Pulmonary artery endothelial cell (primary cell): ENCODE results near the gene DDX27. TPM values are rescaled to one million over a fixed set of nuclear protein-coding genes. Genes with fewer than 3 reads are reported as not detected.
"Not testable (repeated sequence)": the region's sequence is repeated elsewhere in the genome, so short reads cannot be mapped to it uniquely, and the experiment has no call there.

Source experiments
- DNase-seq: peaks from one replicate; pipeline ENCODE4 v3.0.0-alpha.2; 2011; ENCODE audit warnings: low read depth, low spot score
- total RNA-seq: library from RNA; depleted of rRNA; stranded (reverse); fragments of >200 nt; gene quantifications from 2 replicates; pipeline ENCODE4 v1.2.3, GENCODE V29; 2014

Gene DDX27, protein sequence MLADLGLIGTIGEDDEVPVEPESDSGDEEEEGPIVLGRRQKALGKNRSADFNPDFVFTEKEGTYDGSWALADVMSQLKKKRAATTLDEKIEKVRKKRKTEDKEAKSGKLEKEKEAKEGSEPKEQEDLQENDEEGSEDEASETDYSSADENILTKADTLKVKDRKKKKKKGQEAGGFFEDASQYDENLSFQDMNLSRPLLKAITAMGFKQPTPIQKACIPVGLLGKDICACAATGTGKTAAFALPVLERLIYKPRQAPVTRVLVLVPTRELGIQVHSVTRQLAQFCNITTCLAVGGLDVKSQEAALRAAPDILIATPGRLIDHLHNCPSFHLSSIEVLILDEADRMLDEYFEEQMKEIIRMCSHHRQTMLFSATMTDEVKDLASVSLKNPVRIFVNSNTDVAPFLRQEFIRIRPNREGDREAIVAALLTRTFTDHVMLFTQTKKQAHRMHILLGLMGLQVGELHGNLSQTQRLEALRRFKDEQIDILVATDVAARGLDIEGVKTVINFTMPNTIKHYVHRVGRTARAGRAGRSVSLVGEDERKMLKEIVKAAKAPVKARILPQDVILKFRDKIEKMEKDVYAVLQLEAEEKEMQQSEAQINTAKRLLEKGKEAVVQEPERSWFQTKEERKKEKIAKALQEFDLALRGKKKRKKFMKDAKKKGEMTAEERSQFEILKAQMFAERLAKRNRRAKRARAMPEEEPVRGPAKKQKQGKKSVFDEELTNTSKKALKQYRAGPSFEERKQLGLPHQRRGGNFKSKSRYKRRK
- total RNA-seq, result 27.0 and 37.5 TPM in 2 replicates

DNA sequence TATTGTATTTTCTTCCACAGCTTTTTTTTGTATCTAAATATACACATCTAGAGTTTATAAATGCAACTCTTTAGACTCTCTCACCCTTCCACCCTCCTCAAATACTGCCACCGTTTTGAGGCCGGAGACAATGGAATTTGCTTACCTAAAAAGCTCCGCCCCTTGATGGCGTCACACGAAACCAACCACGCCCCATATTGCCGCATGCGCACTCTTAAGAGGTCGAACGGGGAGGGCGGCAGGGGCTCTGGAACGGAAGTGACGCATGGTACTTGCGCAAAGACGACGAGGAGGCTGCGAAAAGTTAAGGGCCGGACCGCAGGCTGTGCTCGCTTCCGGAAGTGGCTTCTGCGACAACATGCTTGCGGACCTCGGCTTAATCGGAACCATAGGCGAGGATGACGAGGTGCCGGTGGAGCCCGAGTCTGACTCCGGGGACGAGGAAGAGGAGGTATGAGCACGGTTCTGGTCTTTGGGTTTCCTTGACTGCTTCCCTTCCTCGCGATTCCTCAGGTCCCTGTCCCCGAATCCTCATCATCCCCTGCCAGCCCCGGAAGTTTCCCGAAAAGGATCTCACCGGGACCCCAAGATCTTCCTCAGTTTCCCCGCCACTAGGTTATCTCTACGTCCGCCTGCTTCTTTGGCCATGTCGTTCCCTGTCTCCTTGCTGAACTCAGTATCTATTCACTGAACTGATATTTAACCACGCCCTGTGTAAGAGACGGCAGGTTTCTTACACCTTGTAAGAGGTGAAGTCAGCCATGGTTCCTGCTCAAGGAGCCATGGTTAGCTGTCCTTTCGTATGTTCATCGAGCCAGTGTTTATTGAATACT lies at the start of gene DDX27:
Gene DDX27, plus strand, starts transcription at position 326 of the 833 bp plus-strand sequence. Its CDS starts 33 bp downstream, at position 359.
- peak; percentile 93 for DNase-seq

DNA sequence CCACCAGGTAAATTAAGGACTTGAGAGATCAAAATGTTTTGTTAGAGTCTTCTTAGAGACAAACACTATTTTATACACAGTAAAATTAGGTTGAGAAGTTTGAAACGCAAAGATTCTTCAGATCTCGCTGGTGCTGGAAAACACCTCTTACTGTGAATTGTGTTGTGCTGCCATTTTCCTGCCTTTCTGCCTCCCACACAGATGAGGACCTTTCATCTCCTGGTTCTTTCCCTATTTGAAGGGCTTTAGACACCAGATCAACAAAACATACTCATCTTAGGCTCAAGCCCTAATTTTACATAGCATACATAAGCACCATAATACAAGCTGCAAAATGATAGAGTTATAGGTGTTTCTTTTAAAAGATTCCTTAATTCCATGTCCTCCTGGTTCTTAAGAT lies 49.7 kb upstream of the DDX27 start:
- DNase-seq, result no peak

DNA sequence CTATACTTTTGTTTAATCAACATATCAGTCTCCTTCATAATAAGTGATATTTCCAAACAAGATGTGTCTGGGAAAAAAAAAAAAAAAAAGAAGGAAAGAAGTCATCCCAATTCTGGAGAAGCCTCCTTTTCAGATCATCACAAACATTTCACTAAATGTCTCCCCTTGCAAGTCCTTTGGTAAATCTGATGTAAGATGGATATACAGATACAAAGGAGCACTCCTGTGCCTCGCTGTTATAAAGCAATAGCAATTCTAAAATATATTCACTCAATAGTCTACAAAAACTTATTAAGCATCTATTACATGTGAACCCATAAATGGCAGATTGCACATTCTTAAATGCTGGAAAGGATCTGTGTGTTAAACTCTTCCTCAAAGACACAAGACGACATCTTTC lies 48.5 kb upstream of the DDX27 start:
- no peak for DNase-seq

DNA sequence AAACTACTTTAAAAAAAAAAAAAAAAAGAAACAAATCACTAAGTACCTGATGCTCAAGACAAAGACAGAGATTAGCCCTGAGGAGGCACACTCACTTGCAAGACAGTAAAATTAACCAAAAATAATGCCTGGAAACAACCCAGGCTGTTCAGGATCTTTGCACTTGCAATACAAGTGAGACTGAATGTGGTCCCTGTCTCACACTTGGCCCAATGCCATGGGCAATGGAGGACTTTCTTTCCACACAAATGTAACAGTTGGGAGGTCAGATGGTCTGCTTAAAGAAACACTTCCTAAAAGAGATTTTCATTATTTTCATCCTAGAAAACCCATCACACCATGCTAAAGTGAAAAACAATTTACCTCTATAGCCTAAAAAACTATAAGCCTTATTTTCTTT lies 47.3 kb upstream of the DDX27 start:
- DNase-seq, result no peak

DNA sequence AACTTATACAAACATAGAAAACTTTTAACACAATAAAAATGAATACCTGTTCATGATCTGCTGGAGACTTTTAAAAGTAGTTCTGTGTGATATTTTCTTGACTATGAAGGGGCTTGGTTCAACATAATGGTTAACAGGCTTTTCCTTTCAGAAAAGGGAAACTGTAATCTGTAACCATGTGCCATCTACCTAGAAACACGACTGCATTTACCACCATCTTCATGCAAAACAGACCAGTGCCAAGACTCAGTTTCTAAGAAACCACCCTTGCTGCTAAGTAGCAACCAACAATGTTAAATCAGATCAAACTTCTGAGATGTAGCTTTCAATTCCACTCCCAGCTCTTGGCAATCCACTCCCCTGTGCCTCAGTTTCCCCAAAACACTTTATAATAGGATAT lies 46.8 kb upstream of the DDX27 start:
- no peak for DNase-seq

DNA sequence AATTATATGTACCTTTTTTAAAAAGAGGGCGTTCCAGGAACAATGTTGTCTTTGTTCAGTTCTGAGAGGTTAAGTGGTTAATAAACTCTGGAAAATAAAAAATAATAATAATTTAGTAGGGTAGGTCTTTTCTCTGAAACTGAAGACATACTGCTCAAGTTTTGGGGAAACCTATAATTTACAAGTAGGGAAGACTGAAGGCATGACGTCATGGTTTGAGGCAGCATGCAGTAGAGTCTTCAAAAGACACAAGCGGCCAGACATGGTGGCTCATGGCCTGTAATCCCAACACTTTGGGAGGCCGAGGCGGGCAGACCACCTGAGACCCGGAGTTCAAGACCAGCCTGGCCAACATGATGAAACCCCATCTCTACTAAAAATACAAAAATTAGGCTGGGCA lies 45.0 kb upstream of the DDX27 start:
- DNase-seq, result no peak

DNA sequence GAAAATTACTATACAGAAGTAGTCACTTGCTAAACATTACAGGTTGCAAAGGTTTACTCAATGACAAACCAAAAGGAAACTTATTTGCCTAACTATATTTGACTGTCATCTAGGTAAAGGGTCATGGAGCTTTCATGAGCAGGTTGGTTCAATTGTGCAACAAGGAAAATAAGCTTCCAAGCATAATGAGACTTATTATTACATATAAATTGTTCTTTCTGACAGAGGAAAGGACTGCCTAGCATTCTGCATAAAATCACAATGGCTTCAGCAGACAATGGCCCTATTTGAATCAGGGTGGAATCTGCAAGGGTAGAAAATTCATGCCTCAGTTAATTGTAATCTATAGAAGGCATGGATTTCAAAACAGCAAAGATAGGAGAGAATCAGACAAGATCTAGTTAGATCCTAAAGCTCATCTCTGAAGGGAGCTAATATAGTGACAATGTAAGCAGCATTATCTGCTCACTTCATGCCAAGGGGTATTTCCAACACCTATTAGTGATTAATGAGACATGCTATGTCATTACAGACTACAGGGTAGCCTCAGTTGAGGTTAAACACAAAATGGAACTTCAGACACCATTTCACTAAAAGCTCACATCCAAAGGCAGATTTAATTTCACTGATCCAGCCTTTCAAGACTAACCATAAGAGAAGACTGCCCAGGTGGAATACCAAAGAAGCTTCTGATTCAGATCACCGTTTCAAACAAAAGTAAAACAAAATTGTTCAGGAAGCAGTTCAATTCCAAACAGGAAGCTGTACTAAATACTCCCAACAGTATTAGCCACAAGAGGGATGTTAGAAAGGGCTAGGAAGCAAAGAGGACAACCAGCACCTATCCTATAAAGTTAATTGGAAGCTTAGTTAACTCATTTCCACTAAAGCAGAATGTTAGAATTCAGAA lies 39.6 kb upstream of the DDX27 start:
- no peak for DNase-seq

DNA sequence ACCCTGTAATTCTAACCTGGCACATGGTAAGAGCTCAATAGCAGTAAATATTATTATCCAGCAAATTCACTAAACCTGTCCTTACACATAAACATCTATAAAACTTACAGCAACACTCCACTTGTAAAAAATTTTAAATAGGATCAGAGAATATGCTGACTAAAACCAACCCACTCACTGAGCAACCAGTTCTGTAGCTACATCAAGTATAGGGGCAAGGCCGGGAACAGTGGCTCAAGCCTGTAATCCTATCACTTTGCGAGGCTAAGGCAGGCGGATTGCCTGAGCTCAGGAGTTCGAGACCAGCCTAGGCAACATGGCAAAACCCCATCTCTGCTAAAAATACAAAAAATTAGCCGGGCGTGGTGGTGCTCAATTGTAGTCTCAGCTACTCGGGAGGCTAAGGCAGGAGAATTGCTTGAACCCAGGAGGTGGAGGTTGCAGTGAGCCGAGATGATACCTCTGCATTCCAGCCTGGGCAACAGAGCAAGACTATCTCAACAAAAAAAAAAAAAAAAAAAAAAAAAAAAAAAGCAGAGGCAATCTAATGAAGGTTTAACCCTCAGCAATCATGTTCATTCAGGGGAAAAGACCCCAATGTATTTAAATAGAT lies 37.8 kb upstream of the DDX27 start:
- no peak for DNase-seq

DNA sequence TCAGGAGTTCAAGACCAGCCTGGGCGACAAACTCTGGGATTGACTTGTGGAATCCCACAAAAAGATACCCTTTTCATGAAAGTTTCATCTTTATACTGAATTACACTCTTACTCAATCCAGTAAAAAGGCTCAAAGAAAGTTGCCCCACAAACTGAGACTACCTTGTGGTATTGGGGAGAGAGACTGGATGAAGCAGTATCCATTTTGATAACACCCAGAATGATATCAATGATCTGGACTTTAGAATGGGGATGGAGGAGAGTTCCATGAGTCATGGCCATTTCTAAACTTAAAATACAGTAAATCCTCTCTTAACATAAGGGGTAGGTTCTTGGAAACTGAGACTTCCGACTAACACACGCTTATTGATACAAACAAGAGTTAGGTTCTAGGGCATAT lies 35.8 kb upstream of the DDX27 start:
- no peak for DNase-seq

DNA sequence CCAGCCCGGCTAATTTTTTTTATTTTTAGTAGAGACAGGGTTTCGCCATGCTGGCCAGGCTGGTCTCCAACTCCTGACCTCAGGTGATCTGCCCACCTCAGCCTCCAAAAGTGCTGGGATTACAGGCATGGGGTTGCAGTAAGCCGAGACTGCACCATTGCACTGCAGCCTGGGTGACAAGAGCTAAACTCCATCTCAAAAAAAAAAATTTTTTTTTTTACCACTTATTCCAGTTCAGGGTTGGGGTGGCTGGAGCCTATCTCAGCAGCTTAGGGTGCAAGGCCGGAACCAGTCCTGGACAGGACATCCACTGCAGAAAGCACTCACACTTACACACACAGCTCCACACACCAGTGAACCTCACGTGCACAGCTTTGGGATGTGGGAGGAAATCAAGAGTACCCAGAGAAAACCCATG lies 35.1 kb upstream of the DDX27 start:
- not testable (repeated sequence) for DNase-seq

DNA sequence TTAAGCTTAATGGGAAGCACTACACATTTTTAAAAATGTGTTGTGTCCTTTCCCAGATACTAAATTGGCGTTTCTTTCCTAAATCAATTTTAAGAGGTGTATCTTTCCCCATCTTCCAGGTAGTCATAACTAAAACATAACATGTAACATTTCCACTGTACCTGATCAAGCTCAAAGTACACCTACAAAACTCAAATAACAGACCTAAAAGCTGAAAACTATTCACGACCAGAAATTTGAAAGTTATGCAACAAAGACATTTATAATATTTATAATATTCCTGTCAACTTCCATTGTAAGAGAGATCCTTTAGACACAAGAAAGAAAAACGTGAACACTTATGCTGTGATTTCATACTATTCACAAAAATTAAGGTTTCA lies 34.5 kb upstream of the DDX27 start:
- DNase-seq, result no peak

DNA sequence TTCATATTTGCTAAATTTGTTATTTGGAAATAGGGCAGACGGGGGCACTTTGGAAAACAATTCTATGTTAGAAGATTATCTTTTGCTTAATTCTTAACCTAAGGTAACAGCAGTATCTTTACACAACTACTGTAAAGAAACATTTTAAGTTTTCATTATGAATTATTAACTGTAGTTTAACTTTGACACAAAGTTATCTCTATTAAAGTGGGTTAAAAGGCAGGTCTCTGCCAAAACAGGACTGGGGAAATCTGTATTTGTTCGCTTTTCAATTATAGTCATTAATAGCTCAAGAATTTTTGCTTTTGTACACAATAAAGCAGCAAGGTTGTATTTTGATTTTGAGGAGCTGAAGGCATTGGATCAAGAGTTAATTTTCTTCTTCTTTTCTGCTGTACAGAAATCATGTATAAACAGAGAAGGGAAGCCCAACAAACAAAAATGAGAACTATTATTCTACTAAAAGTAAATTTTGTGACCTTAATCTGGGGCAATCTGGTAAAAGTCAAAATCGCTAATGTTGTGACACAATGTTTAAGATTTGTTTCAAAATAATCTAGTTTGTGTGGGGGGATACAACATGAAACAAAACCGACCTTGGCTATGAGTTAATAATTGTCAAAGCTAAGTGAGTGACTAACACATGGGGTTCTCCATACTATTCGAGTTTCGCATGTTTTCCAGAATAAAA lies 34.0 kb upstream of the DDX27 start:
- no peak for DNase-seq

DNA sequence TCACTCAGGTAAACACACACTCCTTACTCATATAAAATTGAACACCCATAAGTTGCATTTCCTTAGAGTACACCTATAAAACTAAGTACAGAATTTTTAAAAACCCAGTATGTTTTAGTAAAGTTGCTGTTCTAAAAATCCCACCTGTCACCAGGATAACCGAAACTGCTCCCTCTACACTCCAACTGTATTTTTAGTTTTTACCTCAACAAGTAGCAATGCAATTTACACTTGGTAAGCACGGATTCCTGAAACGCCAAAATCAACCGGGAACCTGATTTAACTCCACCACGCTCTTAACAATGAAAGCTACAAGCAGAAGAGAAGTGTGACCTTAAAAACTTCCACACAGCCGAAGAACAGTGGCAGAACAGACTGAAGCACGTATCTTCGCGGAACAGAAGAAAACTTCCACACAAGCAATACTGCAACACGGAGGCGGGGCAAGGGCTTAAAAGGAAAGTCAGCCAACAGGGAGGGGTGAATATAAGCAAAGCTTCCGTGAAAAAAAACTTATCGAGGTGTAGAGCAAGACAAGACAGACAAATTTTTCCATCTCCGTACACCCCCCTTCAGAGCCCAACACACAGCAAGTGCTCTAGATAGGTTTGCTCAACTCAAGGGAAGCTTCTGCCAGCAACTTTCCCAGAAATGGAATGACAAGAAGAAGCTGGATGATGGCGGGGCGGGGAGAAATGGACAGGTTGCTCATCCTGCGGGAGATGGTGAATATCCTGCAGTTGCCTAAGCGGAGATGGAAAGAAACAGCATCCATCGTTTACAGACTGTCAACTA lies 32.5 kb upstream of the DDX27 start:
- DNase-seq, result no peak

DNA sequence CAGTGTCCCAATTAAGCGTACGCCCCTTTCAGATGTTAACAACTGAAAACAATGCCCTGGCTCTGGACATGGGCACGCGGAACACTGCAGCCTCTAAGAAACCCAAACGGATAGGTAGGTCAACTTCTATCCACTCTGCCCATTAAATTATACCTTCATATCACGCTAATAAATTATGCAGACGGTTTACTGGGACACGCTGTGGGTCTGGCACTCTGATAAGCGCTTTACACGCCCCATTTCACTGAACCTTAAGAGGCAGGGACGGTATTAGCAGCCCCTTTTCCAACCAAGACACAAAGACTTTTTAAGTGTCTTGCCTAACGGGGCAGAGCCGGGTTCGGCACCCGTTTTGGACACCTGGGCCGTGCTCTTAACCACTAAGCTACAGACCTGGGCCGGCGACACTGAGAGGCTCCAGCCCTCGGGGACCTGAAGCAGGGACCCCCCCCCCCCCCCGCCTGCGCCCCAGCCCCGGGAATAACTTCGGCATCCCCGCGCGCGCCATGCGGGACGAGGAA lies 31.8 kb upstream of the DDX27 start:
- no peak for DNase-seq

DNA sequence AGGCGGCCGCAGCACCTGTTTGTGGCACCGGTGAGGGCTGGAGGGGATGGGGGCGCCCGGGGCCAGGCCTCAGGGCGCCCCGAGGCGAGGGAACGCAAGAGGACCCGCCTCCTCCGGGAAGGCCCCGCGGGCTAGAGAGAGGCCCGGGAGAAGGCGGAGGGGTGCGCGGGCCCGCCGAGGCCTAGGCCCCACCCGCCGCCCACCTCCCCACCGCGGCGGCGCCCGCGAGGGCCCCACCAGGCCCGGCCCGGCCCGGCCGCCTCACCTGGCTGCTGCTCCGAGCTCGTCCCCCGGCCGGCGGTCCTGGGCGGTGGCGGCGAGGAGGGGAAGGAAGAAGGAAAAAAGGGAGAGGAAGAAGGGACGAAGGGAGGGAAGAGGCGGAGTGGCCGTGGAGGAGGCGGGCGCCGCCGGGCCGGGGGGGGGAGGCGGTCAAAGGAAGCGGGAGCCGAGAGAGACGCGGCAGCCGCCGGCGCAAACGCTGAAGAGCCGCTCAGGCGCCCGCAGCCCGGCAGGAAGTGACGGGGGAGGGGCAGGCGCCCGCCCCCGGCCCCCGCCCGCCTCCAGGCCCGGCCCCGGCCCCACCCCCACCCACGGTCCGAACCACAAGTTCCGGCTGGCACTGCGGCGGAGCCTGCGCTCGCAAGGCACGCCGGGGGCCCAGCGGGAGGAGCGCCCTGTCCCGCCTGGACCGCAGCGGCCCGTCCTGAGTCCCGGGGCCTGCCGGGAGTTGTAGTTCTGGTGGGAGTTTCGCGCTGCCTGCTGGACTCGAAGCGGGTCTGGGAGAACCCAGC lies 31.2 kb upstream of the DDX27 start, which contains the start of gene STAU1:
Gene STAU1, minus strand, starts transcription at position 484 of the 791 bp plus-strand sequence. CDS start 22,133 bp downstream, outside the sequence.
- peak; percentile 81 for DNase-seq

DNA sequence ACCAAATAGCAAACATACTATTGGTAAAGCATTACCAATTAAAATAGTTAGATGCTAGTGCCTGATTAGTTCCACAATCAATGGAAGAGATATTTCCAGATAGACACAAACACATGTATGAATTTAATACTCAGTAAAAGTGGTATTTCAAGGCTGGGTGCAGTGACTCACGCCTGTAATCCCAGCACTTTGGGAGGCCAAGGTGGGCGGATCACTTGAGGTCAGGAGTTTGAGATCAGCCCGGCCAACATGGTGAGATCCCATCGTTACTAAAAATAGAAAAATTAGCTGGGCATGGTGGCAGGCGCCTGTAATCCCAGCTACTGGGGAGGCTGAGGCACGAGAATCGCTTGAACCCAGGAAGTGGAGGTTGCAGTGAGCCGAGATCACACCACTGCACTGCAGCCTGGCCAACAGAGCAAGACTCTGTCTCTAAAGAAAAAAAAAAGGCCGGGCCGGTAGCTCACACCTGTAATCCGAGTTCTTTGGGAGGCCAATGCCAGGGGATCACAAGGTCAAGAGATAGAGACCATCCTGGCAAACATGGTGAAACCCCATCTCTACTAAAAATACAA lies 26.2 kb upstream of the DDX27 start:
- DNase-seq, result not testable (repeated sequence)

DNA sequence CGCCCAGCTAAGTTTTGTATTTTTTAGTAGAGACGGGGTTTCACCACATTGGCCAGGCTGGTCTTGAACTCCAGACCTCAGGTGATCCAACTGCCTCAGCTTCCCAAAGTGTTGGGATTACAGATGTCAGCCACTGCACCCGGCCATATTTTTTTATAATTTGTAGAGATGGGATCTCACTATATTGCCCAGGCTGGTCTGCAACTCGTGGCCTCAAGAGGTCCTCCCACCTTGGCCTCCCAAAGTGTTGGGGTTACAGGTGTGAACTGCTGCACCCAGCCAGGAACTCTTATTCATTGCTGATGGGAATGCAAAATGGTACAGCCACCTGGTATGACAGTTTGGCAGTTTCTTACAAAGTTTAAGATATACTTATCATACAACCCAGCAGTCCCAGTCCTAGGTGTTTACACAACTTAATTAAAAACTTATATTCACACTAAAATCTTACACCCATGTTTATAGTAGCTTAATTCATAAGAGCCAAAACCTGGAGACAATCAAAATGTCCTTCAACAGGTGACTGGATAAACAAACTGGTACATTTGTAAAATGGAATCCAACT lies 19.4 kb upstream of the DDX27 start:
- DNase-seq, result no peak
